GM23338 (cell line): ENCODE data around the gene ZFYVE27. TPM values are rescaled to one million over a fixed set of nuclear protein-coding genes. Genes with fewer than 3 reads are reported as not detected.

ENCODE experiments used
- ATAC-seq: fragments of 200-7000 bp; cut with Tn5 transposase; 3 replicates; pipeline ENCODE4 v1.9.1; 2020
- DNase-seq: peaks from one replicate; pipeline ENCODE4 v3.0.0-alpha.2; 2015; ENCODE audit warnings: low spot score
- H2AFZ ChIP-seq: fragments of 200-600 bp; sonication (generic); 2 replicates; pipeline ENCODE4 v1.8.0; 2016; ENCODE audit warnings: antibody characterized with exemption, mild to moderate bottlenecking, moderate library complexity
- H3F3A ChIP-seq: fragments of 200-600 bp; sonication (generic); replicated peaks from 2 replicates; pipeline ENCODE4 v1.8.0; 2017; ENCODE audit warnings: antibody characterized with exemption, mixed run types, low read depth
- H3K27ac ChIP-seq: fragments of 200-600 bp; sonication (generic); 2 replicates; pipeline ENCODE4 v1.6.1; 2016; ENCODE audit warnings: low read depth
- H3K27me3 ChIP-seq: fragments of 200-600 bp; sonication (generic); 2 replicates; pipeline ENCODE4 v1.8.0; 2016; ENCODE audit warnings: mild to moderate bottlenecking, mixed run types, moderate library complexity; ENCODE audit not compliant: insufficient read depth
- H3K36me3 ChIP-seq: fragments of 200-600 bp; sonication (generic); 2 replicates; pipeline ENCODE4 v1.8.0; 2016; ENCODE audit warnings: mild to moderate bottlenecking; ENCODE audit not compliant: insufficient read depth
- H3K4me1 ChIP-seq: fragments of 200-600 bp; sonication (generic); 2 replicates; pipeline ENCODE4 v1.8.0; 2016; ENCODE audit warnings: mild to moderate bottlenecking, moderate library complexity; ENCODE audit not compliant: insufficient read depth
- H3K4me2 ChIP-seq: fragments of 200-600 bp; sonication (generic); 2 replicates; pipeline ENCODE4 v1.7.1; 2017; ENCODE audit warnings: mixed run types
- H3K4me3 ChIP-seq: fragments of 200-600 bp; sonication (generic); 2 replicates; pipeline ENCODE4 v1.6.1; 2016; ENCODE audit warnings: mixed run types
- H3K79me2 ChIP-seq: fragments of 200-600 bp; sonication (generic); replicated peaks from 2 replicates; pipeline ENCODE4 v1.8.0; 2017; ENCODE audit warnings: mild to moderate bottlenecking; ENCODE audit not compliant: insufficient read depth
- H3K9me2 ChIP-seq: fragments of 200-600 bp; sonication (generic); 2 replicates; pipeline ENCODE4 v1.8.0; 2017; ENCODE audit not compliant: insufficient read depth
- H4K20me1 ChIP-seq: fragments of 200-600 bp; sonication (generic); replicated peaks from 2 replicates; pipeline ENCODE4 v1.8.0; 2017; ENCODE audit warnings: mild to moderate bottlenecking; ENCODE audit not compliant: insufficient read depth
- H3K27ac Mint-ChIP-seq: 2 replicates; pipeline ENCODE4 v1.8.0; 2020; ENCODE audit warnings: inconsistent platforms, mild to moderate bottlenecking, moderate library complexity, mixed read lengths
- H3K27me3 Mint-ChIP-seq: 3 replicates; pipeline ENCODE4 v1.8.0; 2022; ENCODE audit warnings: low read depth, mild to moderate bottlenecking, moderate library complexity, mixed read lengths, inconsistent platforms; ENCODE audit not compliant: insufficient read depth, poor library complexity
- H3K36me3 Mint-ChIP-seq: 3 replicates; pipeline ENCODE4 v1.8.0; 2021; ENCODE audit warnings: low read depth, mild to moderate bottlenecking, inconsistent platforms, moderate library complexity, mixed read lengths
- H3K4me1 Mint-ChIP-seq: 3 replicates; pipeline ENCODE4 v1.8.0; 2020; ENCODE audit warnings: mild to moderate bottlenecking, inconsistent platforms, mixed read lengths
- H3K4me3 Mint-ChIP-seq: 3 replicates; pipeline ENCODE4 v1.8.0; 2021; ENCODE audit warnings: moderate library complexity, mild to moderate bottlenecking, inconsistent platforms, mixed read lengths
- H3K9me3 Mint-ChIP-seq: 3 replicates; pipeline ENCODE4 v1.8.0; 2020; ENCODE audit warnings: moderate library complexity, mild to moderate bottlenecking, inconsistent platforms, mixed read lengths
- CREB1 ChIP-seq: fragments of 250-450 bp; sonication (Bioruptor Pico); IDR thresholded peaks from 2 replicates; pipeline ENCODE4 v1.5.0; 2020; ENCODE audit warnings: low read depth, mild to moderate bottlenecking, moderate library complexity
- CTCF ChIP-seq, 2 experiments: fragments of 200-600 bp in 1 of 2; sonication (generic) in 1 of 2; conservative IDR thresholded peaks; 2 replicates each; pipeline versions ENCODE4 v1.5.1 to v1.6.1; 2016 to 2017; ENCODE audit warnings: antibody characterized with exemption in 2 of 2, low read depth in 2 of 2, mild to moderate bottlenecking in 2 of 2, moderate library complexity in 1 of 2
- ETS1 ChIP-seq: IDR thresholded peaks from 2 replicates; pipeline ENCODE4 v1.6.1; 2016; ENCODE audit warnings: antibody characterized with exemption
- EZH2 ChIP-seq: fragments of 200-600 bp; sonication (generic); IDR thresholded peaks from one replicate; pipeline ENCODE4 v1.8.0; 2017; ENCODE audit warnings: antibody characterized with exemption, mild to moderate bottlenecking, low read depth; ENCODE audit not compliant: unreplicated experiment
- NANOG ChIP-seq: IDR thresholded peaks from 2 replicates; pipeline ENCODE4 v1.6.1; 2016; ENCODE audit warnings: antibody characterized with exemption, borderline replicate concordance
- POLR2AphosphoS5 ChIP-seq: IDR thresholded peaks from 2 replicates; pipeline ENCODE4 v1.6.1; 2016; ENCODE audit warnings: antibody characterized with exemption, low read depth
- STAT1 ChIP-seq: IDR thresholded peaks from one replicate; pipeline ENCODE4 v1.6.1; 2016; ENCODE audit warnings: antibody characterized with exemption; ENCODE audit not compliant: unreplicated experiment
- ZNF114 ChIP-seq: fragments of 250-450 bp; sonication (Bioruptor Pico); IDR thresholded peaks from 2 replicates; pipeline ENCODE4 v1.5.0; 2020; ENCODE audit warnings: mild to moderate bottlenecking, moderate library complexity
- ZNF331 ChIP-seq: fragments of 250-450 bp; sonication (Bioruptor Pico); IDR thresholded peaks from 2 replicates; pipeline ENCODE4 v1.5.0; 2020; ENCODE audit warnings: low read depth, mild to moderate bottlenecking, moderate library complexity
- ZNF462 ChIP-seq: fragments of 250-450 bp; sonication (Bioruptor Pico); IDR thresholded peaks from 2 replicates; pipeline ENCODE4 v1.5.0; 2020; ENCODE audit warnings: mild to moderate bottlenecking, moderate library complexity
- polyA plus RNA-seq: library from polyadenylated mRNA; unstranded; fragments of >200 nt; fragmentation: Nextera tagmentation; extraction: Ambion mirVana; gene quantifications from 2 replicates; pipeline ENCODE4 v1.2.1, GENCODE V29; 2016
- total RNA-seq: library from RNA; depleted of rRNA; stranded (reverse); fragments of >200 nt; shearing (Covaris generic); gene quantifications from 2 replicates; pipeline ENCODE4 v1.2.3, GENCODE V29; 2014

Gene ZFYVE27
- total and polyA plus RNA-seq, 2 experiments from 2014 or later: 15.0 to 25.8 TPM

GRCh38 chr10:97743169-97743943 is 6.4 kb downstream of the ZFYVE27 start:
- H3K27ac ChIP-seq: no peak overlapping the region
- peaks cover 70% of the 10 kb centered on the region for H3K36me3 Mint-ChIP-seq
- ATAC-seq: no peak
- no peak overlapping the region for H3K4me3 ChIP-seq
- peaks cover 22% of the 10 kb centered on the region for H3K36me3 ChIP-seq
- H3K4me3 Mint-ChIP-seq: no peak overlapping the region
- no peaks in the 10 kb centered on the region for H3K27me3 ChIP-seq
- H2AFZ ChIP-seq: no peak overlapping the region
- H3K27ac Mint-ChIP-seq: no peak overlapping the region
- TF ChIP-seq ZNF114 (CRISPR knock-in tag): no peak
- no peak for TF ChIP-seq ETS1
- TF ChIP-seq EZH2: no peak
- no peak for TF ChIP-seq ZNF462 (CRISPR knock-in tag)
- TF ChIP-seq STAT1: no peak
- no peak for TF ChIP-seq CTCF (conservative IDR thresholded peaks at IDR 0.05; ENCODE audit: low read depth in 2 of 2)
- no peak for TF ChIP-seq NANOG
- no peak for TF ChIP-seq CREB1 (CRISPR knock-in tag)
- TF ChIP-seq ZNF331 (CRISPR knock-in tag): no peak
- no peak for TF ChIP-seq POLR2AphosphoS5
- peaks cover 49% of the 10 kb centered on the region for H3K79me2 ChIP-seq
- H3K4me1 Mint-ChIP-seq: peaks cover 3% of the 10 kb centered on the region
- no peaks in the 10 kb centered on the region for H3K4me1 ChIP-seq
- no peak overlapping the region for H3K4me2 ChIP-seq
- H3K9me2 ChIP-seq: no peaks in the 10 kb centered on the region
- peaks cover 14% of the 10 kb centered on the region for H4K20me1 ChIP-seq
- no peaks in the 10 kb centered on the region for H3K9me3 Mint-ChIP-seq
- no peaks in the 10 kb centered on the region for H3K27me3 Mint-ChIP-seq
- H3F3A ChIP-seq: no peaks in the 10 kb centered on the region
- DNase-seq: no peak
